ENCODE data around the gene MEI1. TPM values are rescaled to one million over a fixed set of nuclear protein-coding genes. Genes with fewer than 3 reads are reported as not detected.

MEI1 gene
- total and polyA plus RNA-seq, 2 of the 4 experiments (the other 2 are of a cell fraction): 0.90 to 2.6 TPM

DNA sequence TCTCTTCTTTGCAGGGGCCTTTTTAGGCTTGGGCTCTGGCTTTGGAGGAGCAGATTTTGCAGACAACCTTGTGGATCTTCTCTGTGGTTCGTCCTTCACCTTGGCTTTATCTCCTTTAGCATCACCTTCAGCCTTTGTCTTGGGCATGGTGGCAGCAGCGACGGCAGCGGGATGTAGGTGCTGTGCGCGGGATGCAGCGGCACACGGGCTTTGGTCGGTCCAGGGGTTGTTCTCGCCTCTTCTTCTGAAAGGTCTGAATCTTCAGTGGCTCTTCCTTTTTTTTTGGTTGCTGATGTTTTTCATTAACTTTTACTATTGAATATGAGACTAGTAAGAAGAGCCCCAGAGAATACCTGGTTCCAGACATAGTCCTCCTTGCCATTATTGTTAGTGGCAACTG is 10.0 kb downstream of the MEI1 start:
- Histone ChIP-seq H3K56ac (ENCODE audit: extremely low read depth, insufficient read depth, low read length) (no peak overlapping the region), H3K4ac (ENCODE audit: low read depth, low read length) (no peak overlapping the region), H3K9me3 (ENCODE audit: control insufficient read depth, insufficient read depth, low read length) (no peaks in the 10 kb centered on the region), H3K36me3 (ENCODE audit: control insufficient read depth, insufficient read depth, low read length) (no peaks in the 10 kb centered on the region), H3K27me3 (ENCODE audit: control insufficient read depth, insufficient read depth, low read length) (peaks cover 20% of the 10 kb centered on the region), H2AK5ac (ENCODE audit: low read depth, low read length) (no peak overlapping the region), H3K4me2 (ENCODE audit: low read depth, low read length) (no peak overlapping the region), H3K79me1 (ENCODE audit: low read depth in 1 of 2, low read length in 2 of 2) (no peaks in the 10 kb centered on the region), H2AK9ac (replicated peaks; ENCODE audit: low read depth, low read length, poor library complexity) (no peak overlapping the region), H2BK15ac (ENCODE audit: low read depth, low read length) (no peak overlapping the region), H2BK120ac (ENCODE audit: low read depth, low read length) (no peak overlapping the region), H4K20me1 (ENCODE audit: insufficient read depth, low read length) (no peaks in the 10 kb centered on the region), H4K91ac (ENCODE audit: insufficient read depth, low read depth, low read length) (no peak overlapping the region), H3K27ac (ENCODE audit: insufficient read depth, low read length) (no peak overlapping the region), H2AFZ (replicated peaks; ENCODE audit: low read length, poor library complexity) (no peak overlapping the region), H3K18ac (ENCODE audit: low read depth, low read length) (no peak overlapping the region), H3K14ac (replicated peaks; ENCODE audit: low read depth, low read length) (no peak overlapping the region), H3K23ac (ENCODE audit: low read depth, low read length) (no peak overlapping the region), H3K4me3 (ENCODE audit: insufficient read depth, low read depth, low read length) (no peak overlapping the region), H3K4me1 (ENCODE audit: control insufficient read depth, insufficient read depth, low read length) (no peaks in the 10 kb centered on the region), H2BK20ac (ENCODE audit: low read depth, low read length) (no peak overlapping the region), H2BK5ac (ENCODE audit: low read depth, low read length, poor library complexity, severe bottlenecking) (no peak overlapping the region), H4K5ac (ENCODE audit: low read depth, low read length) (no peak overlapping the region), H3K9ac (ENCODE audit: low read depth, low read length) (no peak overlapping the region), H3K9me1 (ENCODE audit: insufficient read depth, low read length) (no peaks in the 10 kb centered on the region), H4K8ac (ENCODE audit: low read depth in 2 of 2, low read length in 2 of 2) (no peak overlapping the region)
- BruUV-seq (replicated peaks): no TSS peak
- in situ Hi-C loops (cut with MboI; ENCODE audit: low sequenced_read_pairs) (no loop called here), dilution Hi-C loops (cut with HindIII; ENCODE audit: low sequenced_read_pairs, unreplicated experiment) (no loop called here), intact Hi-C loops (cut with micrococcal nuclease) (no loop called here)
- CTCF ChIA-PET: no interaction called here
- no peak for DNase-seq
- POLR2A ChIA-PET (ENCODE audit: unreplicated experiment): no interaction called here
- TF ChIP-seq CEBPB (IDR thresholded peaks at IDR 0.05; ENCODE audit: low read depth, low read length) (no peak), MAFK (IDR thresholded peaks at IDR 0.05; ENCODE audit: low read depth, low read length) (no peak), POLR2A (IDR thresholded peaks at IDR 0.05; ENCODE audit: low read depth, low read length) (no peak), RFX5 (IDR thresholded peaks at IDR 0.05; ENCODE audit: low read depth, low read length) (no peak), MXI1 (IDR thresholded peaks at IDR 0.05; ENCODE audit: borderline replicate concordance, low read depth, low read length) (no peak), SMC3 (IDR thresholded peaks at IDR 0.05; ENCODE audit: low read depth, low read length) (no peak), BHLHE40 (IDR thresholded peaks at IDR 0.05; ENCODE audit: low read depth, low read length) (no peak), RAD21 (IDR thresholded peaks at IDR 0.05; ENCODE audit: low read length) (no peak), MAZ (IDR thresholded peaks at IDR 0.05; ENCODE audit: borderline replicate concordance, low read depth, low read length) (no peak), FOS (IDR thresholded peaks at IDR 0.05; ENCODE audit: low read depth, low read length) (no peak), RCOR1 (IDR thresholded peaks at IDR 0.05; ENCODE audit: insufficient replicate concordance, low read length) (no peak), CHD1 (IDR thresholded peaks at IDR 0.05; ENCODE audit: low read depth, low read length) (no peak), NFE2L2 (IDR thresholded peaks at IDR 0.05; ENCODE audit: low read depth, low read length) (no peak)
- TF ChIP-seq, protein P1, sequence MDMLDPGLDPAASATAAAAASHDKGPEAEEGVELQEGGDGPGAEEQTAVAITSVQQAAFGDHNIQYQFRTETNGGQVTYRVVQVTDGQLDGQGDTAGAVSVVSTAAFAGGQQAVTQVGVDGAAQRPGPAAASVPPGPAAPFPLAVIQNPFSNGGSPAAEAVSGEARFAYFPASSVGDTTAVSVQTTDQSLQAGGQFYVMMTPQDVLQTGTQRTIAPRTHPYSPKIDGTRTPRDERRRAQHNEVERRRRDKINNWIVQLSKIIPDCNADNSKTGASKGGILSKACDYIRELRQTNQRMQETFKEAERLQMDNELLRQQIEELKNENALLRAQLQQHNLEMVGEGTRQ (IDR thresholded peaks at IDR 0.05; ENCODE audit: low read depth, low read length): no peak
- TF ChIP-seq, protein P2, sequence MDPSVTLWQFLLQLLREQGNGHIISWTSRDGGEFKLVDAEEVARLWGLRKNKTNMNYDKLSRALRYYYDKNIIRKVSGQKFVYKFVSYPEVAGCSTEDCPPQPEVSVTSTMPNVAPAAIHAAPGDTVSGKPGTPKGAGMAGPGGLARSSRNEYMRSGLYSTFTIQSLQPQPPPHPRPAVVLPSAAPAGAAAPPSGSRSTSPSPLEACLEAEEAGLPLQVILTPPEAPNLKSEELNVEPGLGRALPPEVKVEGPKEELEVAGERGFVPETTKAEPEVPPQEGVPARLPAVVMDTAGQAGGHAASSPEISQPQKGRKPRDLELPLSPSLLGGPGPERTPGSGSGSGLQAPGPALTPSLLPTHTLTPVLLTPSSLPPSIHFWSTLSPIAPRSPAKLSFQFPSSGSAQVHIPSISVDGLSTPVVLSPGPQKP (IDR thresholded peaks at IDR 0.05; ENCODE audit: borderline replicate concordance, low read depth, low read length): no peak
- TF ChIP-seq, protein P3, sequence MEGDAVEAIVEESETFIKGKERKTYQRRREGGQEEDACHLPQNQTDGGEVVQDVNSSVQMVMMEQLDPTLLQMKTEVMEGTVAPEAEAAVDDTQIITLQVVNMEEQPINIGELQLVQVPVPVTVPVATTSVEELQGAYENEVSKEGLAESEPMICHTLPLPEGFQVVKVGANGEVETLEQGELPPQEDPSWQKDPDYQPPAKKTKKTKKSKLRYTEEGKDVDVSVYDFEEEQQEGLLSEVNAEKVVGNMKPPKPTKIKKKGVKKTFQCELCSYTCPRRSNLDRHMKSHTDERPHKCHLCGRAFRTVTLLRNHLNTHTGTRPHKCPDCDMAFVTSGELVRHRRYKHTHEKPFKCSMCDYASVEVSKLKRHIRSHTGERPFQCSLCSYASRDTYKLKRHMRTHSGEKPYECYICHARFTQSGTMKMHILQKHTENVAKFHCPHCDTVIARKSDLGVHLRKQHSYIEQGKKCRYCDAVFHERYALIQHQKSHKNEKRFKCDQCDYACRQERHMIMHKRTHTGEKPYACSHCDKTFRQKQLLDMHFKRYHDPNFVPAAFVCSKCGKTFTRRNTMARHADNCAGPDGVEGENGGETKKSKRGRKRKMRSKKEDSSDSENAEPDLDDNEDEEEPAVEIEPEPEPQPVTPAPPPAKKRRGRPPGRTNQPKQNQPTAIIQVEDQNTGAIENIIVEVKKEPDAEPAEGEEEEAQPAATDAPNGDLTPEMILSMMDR (conservative IDR thresholded peaks at IDR 0.05; ENCODE audit: low read depth, low read length): no peak
- 80% methylated on average over 3 of the region's 10 CpGs; no CpG with 5 or more reads in 1 of the 2 experiments for WGBS, 2 experiments (ENCODE audit: extremely low coverage in 2 of 2, insufficient read length in 1 of 2)
- ATAC-seq (ENCODE audit: low read depth): no peak
